H9 (cell line): ENCODE data around the gene DOCK7. TPM values are rescaled to one million over a fixed set of nuclear protein-coding genes. Genes with fewer than 3 reads are reported as not detected.

Source experiments
- DNase-seq: peaks from one replicate; pipeline ENCODE4 v3.0.0-alpha.2; 2017
- H2AFZ ChIP-seq: one replicate; pipeline ENCODE4 v1.6.1; 2013; ENCODE audit warnings: mild to moderate bottlenecking, low read length, control low read depth, moderate library complexity
- H2AK5ac ChIP-seq: 2 replicates; pipeline ENCODE4 v1.6.1; 2013; ENCODE audit warnings: low read length, control low read depth, mixed read lengths; ENCODE audit not compliant: insufficient read length
- H2BK120ac ChIP-seq: one replicate; pipeline ENCODE4 v1.6.1; 2013; ENCODE audit warnings: low read depth, mild to moderate bottlenecking, low read length, control low read depth, inconsistent platforms; ENCODE audit not compliant: poor library complexity, severe bottlenecking
- H2BK12ac ChIP-seq: 2 replicates; pipeline ENCODE4 v1.6.1; 2013; ENCODE audit warnings: low read length, control low read depth, mixed read lengths, low read depth; ENCODE audit not compliant: insufficient read length
- H2BK15ac ChIP-seq: 2 replicates; pipeline ENCODE4 v1.6.1; 2013; ENCODE audit warnings: low read depth, low read length, control low read depth
- H2BK20ac ChIP-seq: one replicate; pipeline ENCODE4 v1.6.1; 2013; ENCODE audit warnings: low read depth, mild to moderate bottlenecking, low read length, control low read depth, inconsistent platforms; ENCODE audit not compliant: poor library complexity, severe bottlenecking
- H2BK5ac ChIP-seq: 2 replicates; pipeline ENCODE4 v1.6.1; 2013; ENCODE audit warnings: low read length, control low read depth, mixed read lengths; ENCODE audit not compliant: insufficient read length
- H3K14ac ChIP-seq: 2 replicates; pipeline ENCODE4 v1.6.1; 2013; ENCODE audit warnings: low read length, control low read depth; ENCODE audit not compliant: insufficient read depth
- H3K18ac ChIP-seq: 2 replicates; pipeline ENCODE4 v1.6.1; 2013; ENCODE audit warnings: low read depth, mild to moderate bottlenecking, mixed read lengths, low read length, control low read depth; ENCODE audit not compliant: insufficient read length
- H3K23ac ChIP-seq: 2 replicates; pipeline ENCODE4 v1.6.1; 2013; ENCODE audit warnings: low read length, control low read depth, mixed read lengths, low read depth; ENCODE audit not compliant: insufficient read length
- H3K23me2 ChIP-seq: 2 replicates; pipeline ENCODE4 v1.6.1; 2013; ENCODE audit warnings: low read depth, mild to moderate bottlenecking, mixed read lengths, low read length, control low read depth; ENCODE audit not compliant: insufficient read length, poor library complexity, severe bottlenecking
- H3K27ac ChIP-seq: 2 replicates; pipeline ENCODE4 v1.5.1; 2013; ENCODE audit warnings: low read length, control low read depth, mixed read lengths, low read depth; ENCODE audit not compliant: insufficient read length
- H3K27me3 ChIP-seq: 2 replicates; pipeline ENCODE4 v1.6.1; 2013; ENCODE audit warnings: low read length, control low read depth, inconsistent platforms; ENCODE audit not compliant: insufficient read depth
- H3K4ac ChIP-seq: 2 replicates; pipeline ENCODE4 v1.6.1; 2013; ENCODE audit warnings: low read depth, mild to moderate bottlenecking, control low read depth, inconsistent platforms, low read length, moderate library complexity
- H3K4me1 ChIP-seq: 2 replicates; pipeline ENCODE4 v1.6.1; 2013; ENCODE audit warnings: low read length, control low read depth, inconsistent platforms; ENCODE audit not compliant: insufficient read depth
- H3K4me2 ChIP-seq: 2 replicates; pipeline ENCODE4 v1.6.1; 2013; ENCODE audit warnings: low read length, control low read depth, mixed read lengths; ENCODE audit not compliant: insufficient read length, insufficient read depth
- H3K56ac ChIP-seq: 2 replicates; pipeline ENCODE4 v1.6.1; 2013; ENCODE audit warnings: low read depth, mild to moderate bottlenecking, mixed read lengths, low read length, control low read depth; ENCODE audit not compliant: insufficient read length
- H3K79me1 ChIP-seq: 2 replicates; pipeline ENCODE4 v1.6.1; 2013; ENCODE audit warnings: low read depth, mild to moderate bottlenecking, moderate library complexity, low read length, control low read depth, inconsistent platforms; ENCODE audit not compliant: insufficient read depth, poor library complexity, severe bottlenecking
- H3K79me2 ChIP-seq: 2 replicates; pipeline ENCODE4 v1.6.1; 2013; ENCODE audit warnings: low read length, control low read depth, inconsistent platforms; ENCODE audit not compliant: insufficient read depth
- H3K9ac ChIP-seq: 2 replicates; pipeline ENCODE4 v1.6.1; 2013; ENCODE audit warnings: low read length, control low read depth, mixed read lengths; ENCODE audit not compliant: insufficient read length; ENCODE audit errors: extremely low read depth
- H3K9me3 ChIP-seq: one replicate; pipeline ENCODE4 v1.6.1; 2013; ENCODE audit warnings: low read depth, low read length, inconsistent platforms; ENCODE audit not compliant: control insufficient read depth
- H3T11ph ChIP-seq: one replicate; pipeline ENCODE4 v1.6.1; 2013; ENCODE audit warnings: mild to moderate bottlenecking, low read length, control low read depth, inconsistent platforms
- H4K20me1 ChIP-seq: one replicate; pipeline ENCODE4 v1.6.1; 2013; ENCODE audit not compliant: control insufficient read depth, insufficient read length, insufficient read depth
- H4K5ac ChIP-seq: 2 replicates; pipeline ENCODE4 v1.6.1; 2013; ENCODE audit warnings: low read depth, mild to moderate bottlenecking, mixed read lengths, low read length, control low read depth; ENCODE audit not compliant: insufficient read length
- H4K8ac ChIP-seq: replicated peaks from 2 replicates; pipeline ENCODE4 v1.6.1; 2013; ENCODE audit warnings: low read length, control low read depth, mixed read lengths, low read depth; ENCODE audit not compliant: insufficient read length
- H4K91ac ChIP-seq: 2 replicates; pipeline ENCODE4 v1.6.1; 2013; ENCODE audit warnings: low read depth, mild to moderate bottlenecking, moderate library complexity, mixed read lengths, low read length, control low read depth; ENCODE audit not compliant: insufficient read length
- H3K27ac Mint-ChIP-seq, 3 experiments: 2 replicates in 2 of 3; 3 replicates in 1 of 3; pipeline ENCODE4 v1.8.0; 2020 to 2021; ENCODE audit warnings: mixed read lengths in 3 of 3, mild to moderate bottlenecking in 1 of 3, moderate library complexity in 1 of 3
- H3K27me3 Mint-ChIP-seq: 2 replicates; pipeline ENCODE4 v1.8.0; 2021; ENCODE audit warnings: low read depth, mild to moderate bottlenecking, moderate library complexity, mixed read lengths
- H3K36me3 Mint-ChIP-seq, 3 experiments: 2 replicates in 2 of 3; 3 replicates in 1 of 3; pipeline ENCODE4 v1.8.0; 2020 to 2021; ENCODE audit warnings: low read depth in 3 of 3, mixed read lengths in 3 of 3; ENCODE audit not compliant: insufficient read depth in 1 of 3
- H3K4me1 Mint-ChIP-seq, 2 experiments: 2 replicates each; pipeline ENCODE4 v1.8.0; 2020; ENCODE audit warnings: mixed read lengths in 2 of 2
- H3K4me3 Mint-ChIP-seq, 2 experiments: 2 replicates in 1 of 2; 3 replicates in 1 of 2; pipeline ENCODE4 v1.8.0; 2020 to 2021; ENCODE audit warnings: mild to moderate bottlenecking in 2 of 2, mixed read lengths in 2 of 2, moderate library complexity in 1 of 2
- H3K9me3 Mint-ChIP-seq, 2 experiments: 2 replicates in 1 of 2; 3 replicates in 1 of 2; pipeline ENCODE4 v1.8.0; 2020; ENCODE audit warnings: mild to moderate bottlenecking in 2 of 2, mixed read lengths in 2 of 2, moderate library complexity in 1 of 2
- WGBS: extraction: QIAGEN DNeasy Blood & Tissue Kit; methylation state at CpG from one replicate; pipeline ENCODE4 v1.1.7; 2013; ENCODE audit warnings: missing lambda C conversion rate, low lambda C conversion rate, mixed read lengths; ENCODE audit not compliant: insufficient read length; ENCODE audit errors: extremely low coverage; 5-methylcytosine and 5-hydroxymethylcytosine counted together
- total RNA-seq: library from RNA; stranded (reverse); gene quantifications from 2 replicates; pipeline ENCODE4 v1.2.1, GENCODE V29; 2021
- TF ChIP-seq, protein P1 (sequence below): fragments of 200-600 bp; sonication (generic); conservative IDR thresholded peaks from 3 replicates; pipeline ENCODE4 v1.8.0; 2021; ENCODE audit warnings: antibody characterized with exemption, mild to moderate bottlenecking

Gene DOCK7
- total RNA-seq, 1 experiment from 2014 or later, result 36.8 TPM

DNA sequence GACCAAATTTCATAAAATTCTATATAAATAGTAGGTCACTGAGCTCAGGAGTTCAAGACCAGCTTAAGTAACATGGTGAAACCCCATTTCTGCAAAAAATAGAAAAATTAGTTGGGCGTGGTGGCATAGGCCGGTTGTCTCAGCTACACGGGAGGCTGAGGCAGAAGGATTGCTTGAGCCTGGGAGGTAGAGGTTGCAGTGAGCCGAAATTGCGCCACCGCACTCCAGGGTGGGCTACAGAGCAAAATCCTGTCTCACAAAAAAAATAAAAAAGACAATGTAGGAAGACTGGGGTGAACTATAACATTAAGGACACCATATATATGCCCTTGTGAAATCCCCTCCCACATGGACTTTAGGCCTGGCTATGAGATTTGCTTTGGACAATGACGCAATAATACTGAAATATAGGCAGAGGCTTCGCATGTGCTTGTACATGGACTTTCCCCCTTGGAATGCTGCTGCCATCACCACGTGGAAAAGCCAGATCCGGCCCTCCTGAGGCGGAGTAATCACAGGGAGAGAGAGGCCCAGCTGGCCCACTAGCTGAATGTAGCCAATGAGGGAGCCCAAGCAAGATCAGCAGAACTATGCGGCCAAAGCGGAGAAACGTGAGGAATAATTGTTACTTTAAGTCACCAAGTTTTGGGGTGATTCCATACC, 264.5 kb downstream of the DOCK7 start:
- no peak overlapping the region for H3K18ac ChIP-seq
- no peaks in the 10 kb centered on the region for H4K20me1 ChIP-seq
- Mint-ChIP-seq H3K27me3 (no peaks in the 10 kb centered on the region; the same call in 1 of the 2 replicates), H3K4me3 (no peak overlapping the region), H3K36me3 (no peaks in the 10 kb centered on the region), H3K27ac (no peak overlapping the region), H3K9me3 (no peaks in the 10 kb centered on the region), H3K4me1 (0 out of 4 replicates have a peak, but pooled peaks cover 3 to 4% of the 10 kb centered on the region in 2 experiments)
- H3K27ac ChIP-seq, result no peak overlapping the region
- no peak overlapping the region for H3K9ac ChIP-seq
- no peak overlapping the region for H4K91ac ChIP-seq
- no peak overlapping the region for H3K23ac ChIP-seq
- no peak overlapping the region for H2BK5ac ChIP-seq
- no peak overlapping the region for H3K56ac ChIP-seq
- no peak overlapping the region for H2BK120ac ChIP-seq
- H3K14ac ChIP-seq, result no peak overlapping the region
- no peak for DNase-seq
- TF ChIP-seq, protein P1, sequence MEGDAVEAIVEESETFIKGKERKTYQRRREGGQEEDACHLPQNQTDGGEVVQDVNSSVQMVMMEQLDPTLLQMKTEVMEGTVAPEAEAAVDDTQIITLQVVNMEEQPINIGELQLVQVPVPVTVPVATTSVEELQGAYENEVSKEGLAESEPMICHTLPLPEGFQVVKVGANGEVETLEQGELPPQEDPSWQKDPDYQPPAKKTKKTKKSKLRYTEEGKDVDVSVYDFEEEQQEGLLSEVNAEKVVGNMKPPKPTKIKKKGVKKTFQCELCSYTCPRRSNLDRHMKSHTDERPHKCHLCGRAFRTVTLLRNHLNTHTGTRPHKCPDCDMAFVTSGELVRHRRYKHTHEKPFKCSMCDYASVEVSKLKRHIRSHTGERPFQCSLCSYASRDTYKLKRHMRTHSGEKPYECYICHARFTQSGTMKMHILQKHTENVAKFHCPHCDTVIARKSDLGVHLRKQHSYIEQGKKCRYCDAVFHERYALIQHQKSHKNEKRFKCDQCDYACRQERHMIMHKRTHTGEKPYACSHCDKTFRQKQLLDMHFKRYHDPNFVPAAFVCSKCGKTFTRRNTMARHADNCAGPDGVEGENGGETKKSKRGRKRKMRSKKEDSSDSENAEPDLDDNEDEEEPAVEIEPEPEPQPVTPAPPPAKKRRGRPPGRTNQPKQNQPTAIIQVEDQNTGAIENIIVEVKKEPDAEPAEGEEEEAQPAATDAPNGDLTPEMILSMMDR, result no peak
- no peak overlapping the region for H2AFZ ChIP-seq
- no peaks in the 10 kb centered on the region for H3K27me3 ChIP-seq
- no CpG with 5 or more reads among the region's 14 CpGs for WGBS
- H2BK12ac ChIP-seq, result no peak overlapping the region
- no peak overlapping the region for H3K4ac ChIP-seq
- H3K4me2 ChIP-seq, result no peak overlapping the region
- no peaks in the 10 kb centered on the region for H3K4me1 ChIP-seq
- H3K9me3 ChIP-seq, result no peaks in the 10 kb centered on the region
- no peak overlapping the region for H3T11ph ChIP-seq
- no peak overlapping the region for H4K8ac ChIP-seq
- H3K79me2 ChIP-seq, result no peaks in the 10 kb centered on the region
- H4K5ac ChIP-seq, result no peak overlapping the region
- H2BK20ac ChIP-seq, result no peak overlapping the region
- no peak overlapping the region for H2AK5ac ChIP-seq
- no peaks in the 10 kb centered on the region for H3K23me2 ChIP-seq
- no peak overlapping the region for H2BK15ac ChIP-seq
- no peaks in the 10 kb centered on the region for H3K79me1 ChIP-seq
